ENCODE results near the gene LGMN. TPM values are rescaled to one million over a fixed set of nuclear protein-coding genes. Genes with fewer than 3 reads are reported as not detected.

LGMN gene
- total and polyA plus RNA-seq, 2 of the 13 experiments (the other 11 are each of a cell fraction or from before 2014, with no cell fraction given), result 28.9 to 76.4 TPM

- BruUV-seq (replicated peaks), result no TSS peak
- DNase-seq (ENCODE audit: low spot score), result no peak
- no peaks in the 10 kb centered on the region for H3K36me3 ChIP-seq (replicated peaks in 1 of 2; ENCODE audit: control insufficient read depth in 1 of 2, insufficient read depth in 2 of 2, low read length in 2 of 2)
- no peak overlapping the region for H3K9ac ChIP-seq (ENCODE audit: insufficient read depth, low read depth, low read length)
- intact Hi-C loops (cut with micrococcal nuclease; ENCODE audit: unreplicated experiment), result no loop called here
- peaks cover 22% of the 10 kb centered on the region for H3K4me1 ChIP-seq (ENCODE audit: insufficient read depth, low read length)
- no peak for ATAC-seq
- ChIA-PET POLR2A (interaction anchor here (1.2 kb wide), 1 partner anchor 11 kb away, joined by 3 read pairs; the partner anchor contains the start of gene LGMN), CTCF (ENCODE audit: low intra/inter-chr PET ratio, low total read pairs) (no interaction called here)
- H3K27me3 ChIP-seq (ENCODE audit: control insufficient read depth in 1 of 2, insufficient read depth in 2 of 2, low read length in 2 of 2), result peaks cover 0 to 18% of the 10 kb centered on the region in 2 experiments; a peak in 1 of 5 replicates
- no peak overlapping the region for H2AFZ ChIP-seq (ENCODE audit: low read length)
- in situ Hi-C loops (cut with HindIII; ENCODE audit: extremely low pct_ligation_motif_present, low pct_unique_long_range_greater_than_20kb), result no loop called here
- H3K9me3 ChIP-seq (ENCODE audit: low read length), result no peaks in the 10 kb centered on the region
- WGBS (ENCODE audit: low lambda C conversion rate), result 38% methylated on average over 12 of the region's 12 CpGs
- no peaks in the 10 kb centered on the region for H4K20me1 ChIP-seq (ENCODE audit: insufficient read depth, low read length)
- no peak overlapping the region for H3K27ac ChIP-seq (ENCODE audit: extremely low read length, insufficient read depth, low read length)
- H3K4me2 ChIP-seq (ENCODE audit: low read depth, low read length), result no peak overlapping the region
- no peak for FAIRE-seq
- H3K4me3 ChIP-seq (replicated peaks in 1 of 3; ENCODE audit: insufficient read depth in 1 of 3, low read depth in 2 of 3, low read length in 3 of 3), result no peak overlapping the region
- H3K79me2 ChIP-seq (ENCODE audit: insufficient read depth, low read length), result no peaks in the 10 kb centered on the region
- TF ChIP-seq MAX (IDR thresholded peaks at IDR 0.05) (no peak), ZBTB7B (CRISPR knock-in tag; IDR thresholded peaks at IDR 0.05) (no peak), CENPBD1 (CRISPR knock-in tag; IDR thresholded peaks at IDR 0.05; ENCODE audit: borderline replicate concordance, low read depth) (no peak), ZNF142 (CRISPR knock-in tag; IDR thresholded peaks at IDR 0.05) (no peak), NR2F2 (IDR thresholded peaks at IDR 0.05; ENCODE audit: borderline replicate concordance, low read depth) (no peak), HNRNPL (IDR thresholded peaks at IDR 0.05; ENCODE audit: low read depth, low read length) (no peak), GATAD2A (CRISPR knock-in tag; IDR thresholded peaks at IDR 0.05) (no peak), ZNF543 (CRISPR knock-in tag; IDR thresholded peaks at IDR 0.05) (no peak), IKZF4 (CRISPR knock-in tag; IDR thresholded peaks at IDR 0.05; ENCODE audit: borderline replicate concordance, low read depth, not compliant biosample characterization) (no peak)
- TF ChIP-seq, protein P1, sequence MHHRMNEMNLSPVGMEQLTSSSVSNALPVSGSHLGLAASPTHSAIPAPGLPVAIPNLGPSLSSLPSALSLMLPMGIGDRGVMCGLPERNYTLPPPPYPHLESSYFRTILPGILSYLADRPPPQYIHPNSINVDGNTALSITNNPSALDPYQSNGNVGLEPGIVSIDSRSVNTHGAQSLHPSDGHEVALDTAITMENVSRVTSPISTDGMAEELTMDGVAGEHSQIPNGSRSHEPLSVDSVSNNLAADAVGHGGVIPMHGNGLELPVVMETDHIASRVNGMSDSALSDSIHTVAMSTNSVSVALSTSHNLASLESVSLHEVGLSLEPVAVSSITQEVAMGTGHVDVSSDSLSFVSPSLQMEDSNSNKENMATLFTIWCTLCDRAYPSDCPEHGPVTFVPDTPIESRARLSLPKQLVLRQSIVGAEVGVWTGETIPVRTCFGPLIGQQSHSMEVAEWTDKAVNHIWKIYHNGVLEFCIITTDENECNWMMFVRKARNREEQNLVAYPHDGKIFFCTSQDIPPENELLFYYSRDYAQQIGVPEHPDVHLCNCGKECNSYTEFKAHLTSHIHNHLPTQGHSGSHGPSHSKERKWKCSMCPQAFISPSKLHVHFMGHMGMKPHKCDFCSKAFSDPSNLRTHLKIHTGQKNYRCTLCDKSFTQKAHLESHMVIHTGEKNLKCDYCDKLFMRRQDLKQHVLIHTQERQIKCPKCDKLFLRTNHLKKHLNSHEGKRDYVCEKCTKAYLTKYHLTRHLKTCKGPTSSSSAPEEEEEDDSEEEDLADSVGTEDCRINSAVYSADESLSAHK (CRISPR knock-in tag; IDR thresholded peaks at IDR 0.05; ENCODE audit: borderline replicate concordance), result no peak
- TF ChIP-seq, protein P2, sequence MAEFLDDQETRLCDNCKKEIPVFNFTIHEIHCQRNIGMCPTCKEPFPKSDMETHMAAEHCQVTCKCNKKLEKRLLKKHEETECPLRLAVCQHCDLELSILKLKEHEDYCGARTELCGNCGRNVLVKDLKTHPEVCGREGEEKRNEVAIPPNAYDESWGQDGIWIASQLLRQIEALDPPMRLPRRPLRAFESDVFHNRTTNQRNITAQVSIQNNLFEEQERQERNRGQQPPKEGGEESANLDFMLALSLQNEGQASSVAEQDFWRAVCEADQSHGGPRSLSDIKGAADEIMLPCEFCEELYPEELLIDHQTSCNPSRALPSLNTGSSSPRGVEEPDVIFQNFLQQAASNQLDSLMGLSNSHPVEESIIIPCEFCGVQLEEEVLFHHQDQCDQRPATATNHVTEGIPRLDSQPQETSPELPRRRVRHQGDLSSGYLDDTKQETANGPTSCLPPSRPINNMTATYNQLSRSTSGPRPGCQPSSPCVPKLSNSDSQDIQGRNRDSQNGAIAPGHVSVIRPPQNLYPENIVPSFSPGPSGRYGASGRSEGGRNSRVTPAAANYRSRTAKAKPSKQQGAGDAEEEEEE (CRISPR knock-in tag; IDR thresholded peaks at IDR 0.05; ENCODE audit: borderline replicate concordance), result no peak
Measured at GRCh38 chr14:92759679-92760523, 11.5 kb upstream of the LGMN start.
